PC-9 (cell line): ENCODE results near the gene COL4A2.

Source experiments
- CTCF ChIP-seq: fragments of 200-600 bp; sonication (generic); conservative IDR thresholded peaks from 2 replicates; pipeline ENCODE4 v1.6.1; 2017; ENCODE audit warnings: mixed run types, antibody characterized with exemption, mild to moderate bottlenecking, moderate library complexity
- EZH2 ChIP-seq: fragments of 200-600 bp; sonication (generic); IDR thresholded peaks from 2 replicates; pipeline ENCODE4 v1.8.0; 2017; ENCODE audit warnings: antibody characterized with exemption, low read depth

- TF ChIP-seq CTCF (no peak), EZH2 (no peak)
Observed at GRCh38 chr13:110290826-110291225, 16.3 kb upstream of the COL4A2 start.
